Panc1 (cell line): ENCODE results near the gene ENOX2. TPM values are rescaled to one million over a fixed set of nuclear protein-coding genes. Genes with fewer than 3 reads are reported as not detected.

Source experiments
- ATAC-seq: fragments of 200-7000 bp; cut with Tn5 transposase; 2 replicates; pipeline ENCODE4 v1.9.1; 2020; ENCODE audit warnings: mild to moderate bottlenecking, moderate library complexity
- BruUV-seq: library from RNA; stranded (reverse); fragments of 400-500 nt; replicated peaks from 2 replicates; lab custom pipeline; 2021; lab: Mats Ljungman, UMichigan
- CTCF ChIA-PET: fragments of 300-600 bp; sonication (Branson Sonifier 250); formaldehyde crosslinking; loops from one replicate; lab custom pipeline; 2022; ENCODE audit warnings: antibody characterized with exemption; lab: Charles Lee
- POLR2A ChIA-PET: fragments of 300-600 bp; sonication (Branson Sonifier 250); formaldehyde crosslinking; loops from one replicate; lab custom pipeline; 2022; ENCODE audit warnings: antibody characterized with exemption; lab: Charles Lee
- DNase-seq: peaks from one replicate; pipeline ENCODE4 v3.0.0-alpha.2; 2010; ENCODE audit warnings: low read depth, low spot score
- H3K27ac ChIP-seq: 2 replicates; pipeline ENCODE4 v1.5.1; 2011; ENCODE audit warnings: mild to moderate bottlenecking, low read length, inconsistent platforms
- H3K27me3 ChIP-seq: fragments of 200-500 bp; sonication (Bioruptor generic); 2 replicates; pipeline ENCODE4 v1.6.0; 2014; ENCODE audit warnings: low read length, inconsistent platforms; ENCODE audit not compliant: control insufficient read depth, insufficient read depth
- H3K36me3 ChIP-seq: fragments of 200-500 bp; sonication (Bioruptor generic); 2 replicates; pipeline ENCODE4 v1.5.1; 2014; ENCODE audit warnings: inconsistent platforms, mild to moderate bottlenecking, low read length, moderate library complexity; ENCODE audit not compliant: control insufficient read depth, insufficient read depth
- H3K4me1 ChIP-seq: 2 replicates; pipeline ENCODE4 v1.5.1; 2011; ENCODE audit warnings: inconsistent platforms, mild to moderate bottlenecking, low read length, moderate library complexity; ENCODE audit not compliant: control insufficient read depth, insufficient read depth
- H3K4me3 ChIP-seq, 2 experiments: 2 replicates each; pipeline ENCODE4 v1.5.1; 2011 to 2012; ENCODE audit warnings: low read depth in 2 of 2, low read length in 2 of 2, mild to moderate bottlenecking in 2 of 2, inconsistent platforms in 1 of 2, moderate library complexity in 1 of 2
- H3K9me3 ChIP-seq: fragments of 200-500 bp; sonication (Bioruptor generic); 2 replicates; pipeline ENCODE4 v1.5.1; 2014; ENCODE audit warnings: low read depth, mild to moderate bottlenecking, inconsistent platforms, low read length, moderate library complexity; ENCODE audit not compliant: control insufficient read depth, insufficient read depth
- POLR2AphosphoS5 ChIP-seq: IDR thresholded peaks from 2 replicates; pipeline ENCODE4 v1.6.1; 2012; ENCODE audit warnings: mild to moderate bottlenecking, low read depth, low read length, moderate library complexity
- SIN3A ChIP-seq: IDR thresholded peaks from 2 replicates; pipeline ENCODE4 v1.6.1; 2012; ENCODE audit warnings: low read depth, mild to moderate bottlenecking, low read length, moderate library complexity, borderline replicate concordance; ENCODE audit not compliant: insufficient read depth
- TCF7L2 ChIP-seq: IDR thresholded peaks from 2 replicates; pipeline ENCODE4 v1.6.1; 2011; ENCODE audit warnings: mild to moderate bottlenecking, low read depth, low read length, inconsistent platforms
- in situ Hi-C: cut with HindIII; loops from 2 replicates; pipeline ENCODE4 v1.10.0; 2016; ENCODE audit warnings: low sequenced_read_pairs, low pct_unique_long_range_greater_than_20kb
- intact Hi-C: fragments of 100-400 bp; cut with micrococcal nuclease; formaldehyde crosslinking; loops from one replicate; pipeline ENCODE4 v1.10.0; 2022; ENCODE audit not compliant: unreplicated experiment
- total RNA-seq: library from RNA; stranded (reverse); gene quantifications from one replicate; pipeline ENCODE4 v1.2.1, GENCODE V29; 2021; ENCODE audit not compliant: unreplicated experiment
- TF ChIP-seq, protein P1 (sequence below): fragments of 450-650 bp; IDR thresholded peaks from 2 replicates; pipeline ENCODE4 v1.5.1; 2017; ENCODE audit warnings: mild to moderate bottlenecking
- TF ChIP-seq, protein P2 (sequence below), 2 experiments: IDR thresholded peaks; 2 replicates each; pipeline ENCODE4 v1.6.1; 2011 to 2012; ENCODE audit warnings: low read depth in 2 of 2, control low read depth in 1 of 2, low read length in 1 of 2, mild to moderate bottlenecking in 1 of 2, moderate library complexity in 1 of 2; ENCODE audit not compliant: insufficient read depth in 1 of 2

Gene ENOX2
- total RNA-seq, 1 experiment from 2014 or later = 12.4 TPM

DNA sequence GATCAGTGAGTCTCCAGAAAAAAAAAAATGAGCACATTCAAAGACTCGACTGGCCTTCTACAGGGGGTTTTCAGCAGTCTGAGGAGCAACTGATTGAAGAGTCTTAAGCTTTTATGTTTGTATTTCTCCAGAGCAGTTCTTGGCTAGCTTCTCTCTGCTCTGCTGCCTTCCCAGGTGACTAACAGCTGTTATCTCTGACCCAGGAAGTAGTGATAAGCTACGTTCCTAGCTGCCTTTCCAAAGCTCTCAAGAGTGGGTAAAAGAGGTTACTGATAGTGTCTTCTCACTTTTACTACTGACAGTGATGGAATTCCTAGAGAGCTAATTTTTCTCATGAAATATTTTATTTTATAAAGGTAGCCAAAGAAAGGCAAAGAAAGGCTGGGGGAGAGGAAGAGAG lies 66.6 kb downstream of the ENOX2 start:
- no peak overlapping the region for H3K4me3 ChIP-seq

DNA sequence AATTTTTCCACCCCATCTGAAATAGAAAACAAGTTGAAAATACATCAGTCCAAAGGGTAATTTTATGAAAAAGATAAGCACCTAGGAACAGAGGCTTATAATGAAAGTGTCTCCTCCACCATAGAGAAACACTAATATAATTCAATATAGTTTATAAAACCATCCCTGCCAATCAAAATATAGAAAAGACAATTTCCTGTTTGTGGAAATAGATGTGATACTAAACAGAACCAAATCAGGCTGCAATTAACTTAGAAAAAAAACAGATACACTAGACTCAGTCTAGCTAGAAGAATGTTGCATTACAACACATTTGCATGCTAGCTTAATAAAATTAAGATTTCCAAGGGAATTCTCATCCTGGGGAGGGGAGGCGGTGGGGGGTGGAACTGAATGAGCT lies 68.2 kb downstream of the ENOX2 start:
- Histone ChIP-seq H3K27me3 (no peaks in the 10 kb centered on the region), H3K36me3 (no peaks in the 10 kb centered on the region), H3K4me3 (no peak overlapping the region), H3K27ac (no peak overlapping the region), H3K4me1 (no peaks in the 10 kb centered on the region), H3K9me3 (no peaks in the 10 kb centered on the region)
- in situ Hi-C loops = no loop called here
- intact Hi-C loops = no loop called here
- TF ChIP-seq TCF7L2 = no peak
- no peak for TF ChIP-seq POLR2AphosphoS5
- TF ChIP-seq, protein P1, sequence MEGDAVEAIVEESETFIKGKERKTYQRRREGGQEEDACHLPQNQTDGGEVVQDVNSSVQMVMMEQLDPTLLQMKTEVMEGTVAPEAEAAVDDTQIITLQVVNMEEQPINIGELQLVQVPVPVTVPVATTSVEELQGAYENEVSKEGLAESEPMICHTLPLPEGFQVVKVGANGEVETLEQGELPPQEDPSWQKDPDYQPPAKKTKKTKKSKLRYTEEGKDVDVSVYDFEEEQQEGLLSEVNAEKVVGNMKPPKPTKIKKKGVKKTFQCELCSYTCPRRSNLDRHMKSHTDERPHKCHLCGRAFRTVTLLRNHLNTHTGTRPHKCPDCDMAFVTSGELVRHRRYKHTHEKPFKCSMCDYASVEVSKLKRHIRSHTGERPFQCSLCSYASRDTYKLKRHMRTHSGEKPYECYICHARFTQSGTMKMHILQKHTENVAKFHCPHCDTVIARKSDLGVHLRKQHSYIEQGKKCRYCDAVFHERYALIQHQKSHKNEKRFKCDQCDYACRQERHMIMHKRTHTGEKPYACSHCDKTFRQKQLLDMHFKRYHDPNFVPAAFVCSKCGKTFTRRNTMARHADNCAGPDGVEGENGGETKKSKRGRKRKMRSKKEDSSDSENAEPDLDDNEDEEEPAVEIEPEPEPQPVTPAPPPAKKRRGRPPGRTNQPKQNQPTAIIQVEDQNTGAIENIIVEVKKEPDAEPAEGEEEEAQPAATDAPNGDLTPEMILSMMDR = no peak
- TF ChIP-seq, protein P2, sequence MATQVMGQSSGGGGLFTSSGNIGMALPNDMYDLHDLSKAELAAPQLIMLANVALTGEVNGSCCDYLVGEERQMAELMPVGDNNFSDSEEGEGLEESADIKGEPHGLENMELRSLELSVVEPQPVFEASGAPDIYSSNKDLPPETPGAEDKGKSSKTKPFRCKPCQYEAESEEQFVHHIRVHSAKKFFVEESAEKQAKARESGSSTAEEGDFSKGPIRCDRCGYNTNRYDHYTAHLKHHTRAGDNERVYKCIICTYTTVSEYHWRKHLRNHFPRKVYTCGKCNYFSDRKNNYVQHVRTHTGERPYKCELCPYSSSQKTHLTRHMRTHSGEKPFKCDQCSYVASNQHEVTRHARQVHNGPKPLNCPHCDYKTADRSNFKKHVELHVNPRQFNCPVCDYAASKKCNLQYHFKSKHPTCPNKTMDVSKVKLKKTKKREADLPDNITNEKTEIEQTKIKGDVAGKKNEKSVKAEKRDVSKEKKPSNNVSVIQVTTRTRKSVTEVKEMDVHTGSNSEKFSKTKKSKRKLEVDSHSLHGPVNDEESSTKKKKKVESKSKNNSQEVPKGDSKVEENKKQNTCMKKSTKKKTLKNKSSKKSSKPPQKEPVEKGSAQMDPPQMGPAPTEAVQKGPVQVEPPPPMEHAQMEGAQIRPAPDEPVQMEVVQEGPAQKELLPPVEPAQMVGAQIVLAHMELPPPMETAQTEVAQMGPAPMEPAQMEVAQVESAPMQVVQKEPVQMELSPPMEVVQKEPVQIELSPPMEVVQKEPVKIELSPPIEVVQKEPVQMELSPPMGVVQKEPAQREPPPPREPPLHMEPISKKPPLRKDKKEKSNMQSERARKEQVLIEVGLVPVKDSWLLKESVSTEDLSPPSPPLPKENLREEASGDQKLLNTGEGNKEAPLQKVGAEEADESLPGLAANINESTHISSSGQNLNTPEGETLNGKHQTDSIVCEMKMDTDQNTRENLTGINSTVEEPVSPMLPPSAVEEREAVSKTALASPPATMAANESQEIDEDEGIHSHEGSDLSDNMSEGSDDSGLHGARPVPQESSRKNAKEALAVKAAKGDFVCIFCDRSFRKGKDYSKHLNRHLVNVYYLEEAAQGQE (IDR thresholded peaks at IDR 0.05; ENCODE audit: insufficient read depth in 1 of 2, low read depth in 2 of 2, low read length in 1 of 2) = no peak
- TF ChIP-seq SIN3A = no peak
- no TSS peak for BruUV-seq
- ATAC-seq (no peak), DNase-seq (no peak)
- ChIA-PET CTCF (no interaction called here), POLR2A (no interaction called here)

More for the DNA sequence above, 66.6 kb downstream of the ENOX2 start:
- TF ChIP-seq SIN3A = no peak
- TF ChIP-seq, protein P2 (IDR thresholded peaks at IDR 0.05; ENCODE audit: insufficient read depth in 1 of 2, low read depth in 2 of 2, low read length in 1 of 2) = no peak
- no peak for TF ChIP-seq POLR2AphosphoS5
- no peak for TF ChIP-seq TCF7L2
- TF ChIP-seq, protein P1 = no peak
- Histone ChIP-seq H3K9me3 (no peaks in the 10 kb centered on the region), H3K4me1 (no peaks in the 10 kb centered on the region), H3K36me3 (no peaks in the 10 kb centered on the region), H3K27me3 (no peaks in the 10 kb centered on the region), H3K27ac (no peak overlapping the region)
- ATAC-seq (no peak), DNase-seq (no peak)
- in situ Hi-C loops (no loop called here), intact Hi-C loops (no loop called here)
- no TSS peak for BruUV-seq
- ChIA-PET CTCF (no interaction called here), POLR2A (no interaction called here)
